22Rv1 (cell line): ENCODE results near the gene TTLL7.

Experiments used
- CTCF ChIP-seq: fragments of 450-650 bp; IDR thresholded peaks from 2 replicates; pipeline ENCODE4 v1.5.1; 2017; ENCODE audit warnings: mild to moderate bottlenecking
- ZFX ChIP-seq: fragments of 450-650 bp; IDR thresholded peaks from 2 replicates; pipeline ENCODE4 v1.6.1; 2017; ENCODE audit warnings: antibody characterized with exemption, borderline replicate concordance

DNA sequence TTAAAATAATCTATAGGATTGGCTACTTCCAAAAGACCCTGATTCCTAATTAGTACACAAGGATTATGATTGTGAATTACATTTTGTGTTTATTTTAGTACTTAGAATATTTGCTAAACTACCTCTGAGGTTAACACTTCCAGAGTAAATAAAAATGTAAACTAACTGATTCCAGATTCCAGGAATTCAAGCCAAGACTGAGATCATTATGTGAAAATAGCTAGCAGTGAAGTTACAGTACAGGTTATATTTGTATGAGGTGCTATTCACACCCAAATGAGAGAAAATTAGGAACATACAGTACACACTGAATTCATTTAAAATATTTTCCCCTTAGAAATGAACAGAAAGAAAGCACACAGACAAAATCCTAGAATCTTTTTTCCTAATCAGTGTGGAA lies 28.8 kb downstream of the TTLL7 start:
- no peak for TF ChIP-seq CTCF
- no peak for TF ChIP-seq ZFX
